Kidney epithelial cell (primary cell): ENCODE measurements around the gene DAZAP2. TPM values are rescaled to one million over a fixed set of nuclear protein-coding genes. Genes with fewer than 3 reads are reported as not detected.

Experiments
- DNase-seq: peaks from one replicate; pipeline ENCODE4 v3.0.0-alpha.2; 2010; ENCODE audit warnings: low read depth
- H3K27me3 ChIP-seq: 2 replicates; pipeline ENCODE4 v1.6.0; 2011; ENCODE audit warnings: low read length; ENCODE audit not compliant: control insufficient read depth, insufficient read depth
- H3K36me3 ChIP-seq: 2 replicates; pipeline ENCODE4 v1.5.1; 2011; ENCODE audit warnings: low read length; ENCODE audit not compliant: control insufficient read depth, insufficient read depth
- H3K4me3 ChIP-seq: 2 replicates; pipeline ENCODE4 v1.5.1; 2011; ENCODE audit warnings: low read depth, mild to moderate bottlenecking, control low read depth, low read length
- CTCF ChIP-seq: IDR thresholded peaks from 2 replicates; pipeline ENCODE4 v1.5.1; 2011; ENCODE audit warnings: mild to moderate bottlenecking, moderate library complexity, low read length, control low read depth, inconsistent platforms; ENCODE audit not compliant: insufficient read depth, poor library complexity, severe bottlenecking
- total RNA-seq: library from RNA; depleted of rRNA; stranded (reverse); fragments of >200 nt; gene quantifications from 2 replicates; pipeline ENCODE4 v1.2.3, GENCODE V29; 2015

Gene DAZAP2
- total RNA-seq, 1 donor from 2014 or later, result 244 TPM

DNA sequence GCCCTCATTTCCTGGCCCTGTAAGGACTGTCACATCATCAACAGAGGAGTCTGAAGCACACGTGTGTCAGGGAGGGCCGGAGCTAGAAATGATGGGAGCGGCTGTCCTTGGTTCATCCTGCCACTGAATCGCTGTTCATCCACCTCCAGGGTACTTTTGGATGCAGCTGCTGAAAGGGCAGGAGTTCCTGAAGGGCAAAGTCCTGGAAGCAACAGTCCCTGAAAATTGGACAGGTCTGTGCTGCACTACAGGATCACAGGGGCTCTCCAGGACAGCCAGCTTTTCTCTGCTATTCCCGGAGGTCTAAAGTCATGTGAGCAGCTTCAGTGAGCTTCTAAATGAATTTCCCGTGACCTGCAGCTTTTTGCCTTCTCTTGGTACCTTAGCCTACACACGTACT lies 38.5 kb upstream of the DAZAP2 start:
- no peaks in the 10 kb centered on the region for H3K27me3 ChIP-seq
- H3K4me3 ChIP-seq, result no peak overlapping the region
- no peaks in the 10 kb centered on the region for H3K36me3 ChIP-seq
- no peak for DNase-seq
- TF ChIP-seq CTCF, result no peak

- H3K4me3 ChIP-seq, result no peak overlapping the region
- H3K27me3 ChIP-seq, result no peaks in the 10 kb centered on the region
- H3K36me3 ChIP-seq, result no peaks in the 10 kb centered on the region
- no peak for DNase-seq
- no peak for TF ChIP-seq CTCF
Observed at GRCh38 chr12:51200806-51201205, 37.8 kb upstream of the DAZAP2 start.

DNA sequence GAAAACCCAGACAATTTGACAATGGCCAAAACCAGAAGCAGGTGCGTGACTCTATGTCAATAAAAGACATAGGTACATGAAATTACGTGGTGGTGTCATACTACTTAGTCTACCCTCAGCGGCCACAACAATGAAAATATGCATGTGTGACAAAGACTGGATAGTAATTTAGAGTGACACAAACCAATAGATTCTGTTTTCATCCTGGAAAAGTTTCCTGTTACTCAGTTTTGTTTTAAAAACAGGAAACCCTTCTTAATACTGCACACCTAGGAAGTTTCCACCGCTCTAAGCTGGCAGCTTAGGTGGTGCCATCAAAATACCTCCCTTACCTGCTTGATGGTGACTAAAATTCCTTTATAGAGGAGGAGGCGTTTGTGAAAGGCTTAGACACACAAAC lies 35.9 kb upstream of the DAZAP2 start:
- H3K27me3 ChIP-seq, result no peaks in the 10 kb centered on the region
- no peaks in the 10 kb centered on the region for H3K36me3 ChIP-seq
- DNase-seq, result no peak
- TF ChIP-seq CTCF, result no peak
- no peak overlapping the region for H3K4me3 ChIP-seq

GRCh38 chr12:51205350-51205749 lies 33.3 kb upstream of the DAZAP2 start:
- Histone ChIP-seq H3K4me3 (no peak overlapping the region), H3K27me3 (no peaks in the 10 kb centered on the region), H3K36me3 (no peaks in the 10 kb centered on the region)
- TF ChIP-seq CTCF, result no peak
- no peak for DNase-seq

- Histone ChIP-seq H3K27me3 (no peaks in the 10 kb centered on the region), H3K4me3 (no peak overlapping the region), H3K36me3 (no peaks in the 10 kb centered on the region)
- no peak for DNase-seq
- TF ChIP-seq CTCF, result no peak
Observed at GRCh38 chr12:51208016-51208660, 30.5 kb upstream of the DAZAP2 start.

GRCh38 chr12:51209259-51209658 lies 29.4 kb upstream of the DAZAP2 start:
- Histone ChIP-seq H3K36me3 (no peaks in the 10 kb centered on the region), H3K4me3 (no peak overlapping the region), H3K27me3 (no peaks in the 10 kb centered on the region)
- DNase-seq, result no peak
- TF ChIP-seq CTCF, result no peak
